Endothelial cell of umbilical vein (primary cell): Measurements from ENCODE around the gene PITX2. TPM values are rescaled to one million over a fixed set of nuclear protein-coding genes. Genes with fewer than 3 reads are reported as not detected.
A peak's percentile ranks its signal among the peaks of the same experiment; 100 is the strongest.

Experiments
- BruUV-seq: library from RNA; stranded (reverse); fragments of 400-500 nt; replicated peaks from 2 replicates; lab custom pipeline; 2021; lab: Mats Ljungman, UMichigan
- CTCF ChIA-PET: fragments of 300-600, 350-600 bp; sonication (Branson Sonifier 250); formaldehyde crosslinking; loops from one replicate; lab custom pipeline; 2021; ENCODE audit warnings: antibody characterized with exemption, inconsistent platforms; lab: Charles Lee
- POLR2A ChIA-PET: fragments of 300-600, 350-600 bp; sonication (Branson Sonifier 250); formaldehyde crosslinking; loops from one replicate; lab custom pipeline; 2021; ENCODE audit warnings: antibody characterized with exemption, inconsistent platforms; lab: Charles Lee
- DNase-seq: peaks from one replicate; pipeline ENCODE4 v3.0.0-alpha.2; 2011; ENCODE audit warnings: low read depth, low spot score
- FAIRE-seq: peaks from 2 replicates; lab custom pipeline; 2011; peaks lifted over from hg19 to GRCh38; lab: Jason Lieb, UNC
- H2AFZ ChIP-seq: 2 replicates; pipeline ENCODE4 v1.6.0; 2012; ENCODE audit warnings: low read depth, low read length, control low read depth, inconsistent platforms
- H3K27ac ChIP-seq: 2 replicates; pipeline ENCODE4 v1.5.1; 2011; ENCODE audit warnings: low read depth, mild to moderate bottlenecking, control low read depth, low read length, moderate library complexity; ENCODE audit not compliant: insufficient read depth
- H3K27me3 ChIP-seq, 2 experiments: 2 replicates each; pipeline versions ENCODE4 v1.6.0 to v1.6.1; 2011; ENCODE audit warnings: low read length in 2 of 2, mixed read lengths in 1 of 2; ENCODE audit not compliant: control insufficient read depth in 2 of 2, insufficient read depth in 2 of 2
- H3K36me3 ChIP-seq, 2 experiments: 2 replicates in 1 of 2; 3 replicates in 1 of 2; pipeline ENCODE4 v1.5.1; 2011; ENCODE audit warnings: low read length in 2 of 2, mild to moderate bottlenecking in 1 of 2, moderate library complexity in 1 of 2; ENCODE audit not compliant: control insufficient read depth in 2 of 2, insufficient read depth in 2 of 2; ENCODE audit errors: extremely low read depth in 1 of 2
- H3K4me1 ChIP-seq: 3 replicates; pipeline ENCODE4 v1.5.1; 2011; ENCODE audit warnings: mild to moderate bottlenecking, low read length; ENCODE audit not compliant: control insufficient read depth, insufficient read depth; ENCODE audit errors: extremely low read depth
- H3K4me2 ChIP-seq: 2 replicates; pipeline ENCODE4 v1.6.1; 2011; ENCODE audit warnings: low read length, control low read depth, mixed read lengths; ENCODE audit not compliant: insufficient read depth
- H3K4me3 ChIP-seq, 3 experiments: fragments of 200-600 bp in 1 of 3; sonication (generic), shearing (Covaris generic) in 1 of 3; replicated peaks in 1 of 3; 2 replicates each; pipeline ENCODE4 v1.5.1; 2011 to 2016; ENCODE audit warnings: control low read depth in 3 of 3, low read length in 3 of 3, mild to moderate bottlenecking in 2 of 3, inconsistent platforms in 1 of 3, low read depth in 1 of 3, moderate library complexity in 1 of 3; ENCODE audit not compliant: insufficient read depth in 1 of 3
- H3K79me2 ChIP-seq: 2 replicates; pipeline ENCODE4 v1.6.0; 2012; ENCODE audit warnings: low read length, inconsistent platforms; ENCODE audit not compliant: control insufficient read depth, insufficient read depth
- H3K9ac ChIP-seq: replicated peaks from 2 replicates; pipeline ENCODE3; 2011; ENCODE audit warnings: low read length, control low read depth; ENCODE audit not compliant: insufficient read depth; ENCODE audit errors: extremely low read depth
- H3K9me1 ChIP-seq: replicated peaks from 3 replicates; pipeline ENCODE4 v1.6.0; 2011; ENCODE audit warnings: mild to moderate bottlenecking, low read length; ENCODE audit not compliant: control insufficient read depth, insufficient read depth; ENCODE audit errors: extremely low read depth
- H3K9me3 ChIP-seq: replicated peaks from 2 replicates; pipeline ENCODE4 v1.5.1; 2012; ENCODE audit warnings: low read length, inconsistent platforms; ENCODE audit not compliant: control insufficient read depth, insufficient read depth
- H4K20me1 ChIP-seq: replicated peaks from 2 replicates; pipeline ENCODE3; 2011; ENCODE audit warnings: mild to moderate bottlenecking, low read length; ENCODE audit not compliant: control insufficient read depth, insufficient read depth; ENCODE audit errors: extremely low read depth
- EZH2 ChIP-seq: IDR thresholded peaks from 2 replicates; pipeline ENCODE4 v1.6.1; 2012; ENCODE audit warnings: borderline replicate concordance, low read depth, mild to moderate bottlenecking, moderate library complexity, low read length, inconsistent platforms; ENCODE audit not compliant: severe bottlenecking
- JUN ChIP-seq: IDR thresholded peaks from 2 replicates; pipeline ENCODE4 v1.6.1; 2011; ENCODE audit warnings: borderline replicate concordance, low read depth; ENCODE audit not compliant: insufficient read length, insufficient read depth
- POLR2A ChIP-seq: IDR thresholded peaks from 2 replicates; pipeline ENCODE4 v1.6.1; 2012; ENCODE audit warnings: low read depth, mild to moderate bottlenecking, control low read depth, low read length
- dilution Hi-C: fragments of 300-500 bp; cut with MboI; formaldehyde crosslinking; loops from one replicate; pipeline ENCODE4 v1.15.0; 2019; ENCODE audit warnings: low sequenced_read_pairs; ENCODE audit not compliant: extremely low pct_ligation_motif_present
- intact Hi-C: fragments of 100-400 bp; cut with micrococcal nuclease; formaldehyde crosslinking; loops from one replicate; pipeline ENCODE4 v1.10.0; 2022
- polyA plus RNA-seq, 4 experiments: library from polyadenylated mRNA; depleted of rRNA in 3 of 4; stranded (reverse) in 3 of 4; unstranded in 1 of 4; fragments of >200 nt; gene quantifications; 2 replicates each; pipeline versions ENCODE4 v1.2.1 to v1.2.3, GENCODE V29; 2011 to 2012; ENCODE audit warnings: missing spikeins in 1 of 4
- total RNA-seq: library from RNA; stranded (reverse); gene quantifications from 2 replicates; pipeline ENCODE4 v1.2.3, GENCODE V29; 2021

PITX2 gene
- total and polyA plus RNA-seq, 2 donors (not counting 3 experiments of a cell fraction or from before 2014, with no cell fraction given): 0.04 to 0.31 TPM

DNA sequence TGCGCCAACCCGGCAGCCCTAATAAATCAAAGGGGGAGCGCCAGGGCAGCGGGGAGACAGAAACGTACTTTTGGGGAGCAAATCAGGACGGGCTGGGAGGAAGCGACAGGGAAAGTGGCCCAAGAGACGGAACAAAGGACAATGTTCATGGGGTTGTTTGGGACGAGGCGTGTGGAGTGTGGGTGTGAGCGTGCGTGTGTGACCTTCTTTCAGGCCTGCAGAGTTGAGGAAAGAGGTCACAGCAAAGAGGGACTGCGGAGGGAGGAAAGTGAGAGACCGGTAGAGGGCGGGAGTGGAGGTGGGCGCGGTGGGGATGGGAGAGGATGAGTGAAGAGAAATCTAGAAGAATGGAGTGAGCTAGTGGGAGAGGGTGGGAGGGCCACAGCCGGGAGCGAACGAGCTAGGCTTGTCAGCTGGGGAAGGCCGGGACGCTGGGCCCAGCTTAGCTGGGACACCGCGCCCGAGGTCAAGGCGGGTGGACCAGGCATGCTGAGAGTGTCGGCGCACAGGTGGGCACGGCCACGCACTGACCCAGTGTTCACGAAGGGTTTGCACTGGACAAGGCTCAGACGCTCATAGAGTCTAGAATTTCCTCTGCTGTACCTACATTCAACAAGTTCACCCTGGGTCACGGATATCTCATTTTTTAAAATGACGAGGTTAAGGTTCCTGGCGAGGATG, 14.7 kb upstream of the PITX2 start:
- Histone ChIP-seq H3K36me3 (no peaks in the 10 kb centered on the region), H4K20me1 (no peaks in the 10 kb centered on the region), H3K9me3 (no peaks in the 10 kb centered on the region), H3K9me1 (no peaks in the 10 kb centered on the region), H2AFZ (no peak overlapping the region), H3K4me3 (no peak overlapping the region), H3K9ac (no peak overlapping the region), H3K4me1 (no peaks in the 10 kb centered on the region), H3K27me3 (peaks cover 91 to 100% of the 10 kb centered on the region in 2 experiments), H3K79me2 (no peaks in the 10 kb centered on the region), H3K27ac (no peak overlapping the region), H3K4me2 (no peak overlapping the region)
- dilution Hi-C loops (no loop called here), intact Hi-C loops (no loop called here)
- POLR2A ChIA-PET: no interaction called here
- no TSS peak for BruUV-seq
- no peak for DNase-seq
- no peak for TF ChIP-seq JUN
- TF ChIP-seq EZH2: peak; percentile 74
- no peak for FAIRE-seq
- CTCF ChIA-PET: interaction anchor here (2.5 kb wide), 1 partner anchor 322 kb away, joined by 5 read pairs; no protein-coding TSS in a partner anchor

DNA sequence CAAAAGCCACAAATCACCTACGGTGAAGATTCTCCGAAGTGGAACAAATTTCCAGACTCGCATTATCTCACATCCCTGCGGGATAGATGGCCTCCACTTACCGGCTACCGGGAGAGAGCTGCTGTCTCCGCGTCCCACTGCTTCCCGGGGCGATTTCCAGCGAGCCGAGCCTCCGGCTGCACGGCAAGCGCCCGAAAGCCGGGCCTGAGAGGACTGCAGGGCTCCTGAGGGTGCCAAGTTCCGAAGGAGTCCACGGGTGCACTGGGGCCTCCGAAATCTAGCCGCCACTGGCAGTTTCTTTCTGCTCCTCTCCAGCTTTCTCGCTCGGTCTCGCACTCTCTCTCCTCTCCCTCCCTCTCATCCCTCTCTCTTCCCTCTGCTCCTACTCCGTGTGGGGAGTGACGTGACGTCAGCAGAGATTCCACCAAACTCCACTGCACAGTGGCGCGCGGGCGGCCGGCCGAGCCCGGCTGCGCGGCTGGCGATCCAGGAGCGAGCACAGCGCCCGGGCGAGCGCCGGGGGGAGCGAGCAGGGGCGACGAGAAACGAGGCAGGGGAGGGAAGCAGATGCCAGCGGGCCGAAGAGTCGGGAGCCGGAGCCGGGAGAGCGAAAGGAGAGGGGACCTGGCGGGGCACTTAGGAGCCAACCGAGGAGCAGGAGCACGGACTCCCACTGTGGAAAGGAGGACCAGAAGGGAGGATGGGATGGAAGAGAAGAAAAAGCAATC, 14.0 kb upstream of the PITX2 start:
- no peak overlapping the region for H3K4me3 ChIP-seq
- CTCF ChIA-PET: interaction anchor here (1.0 to 2.5 kb wide), 2 partner anchors 21 to 322 kb away, joined by 3 to 5 read pairs; no protein-coding TSS in a partner anchor
- H3K9me1 ChIP-seq: no peaks in the 10 kb centered on the region
- H3K9me3 ChIP-seq: no peaks in the 10 kb centered on the region
- no peak overlapping the region for H3K27ac ChIP-seq
- H3K9ac ChIP-seq: no peak overlapping the region
- intact Hi-C loops (no loop called here), dilution Hi-C loops (no loop called here)
- H3K27me3 ChIP-seq: peaks cover 92 to 98% of the 10 kb centered on the region in 2 experiments
- FAIRE-seq (no peak), DNase-seq (no peak)
- peak; percentile 87 for TF ChIP-seq EZH2
- TF ChIP-seq POLR2A: no peak
- no TSS peak for BruUV-seq
- no peaks in the 10 kb centered on the region for H3K4me1 ChIP-seq
- H2AFZ ChIP-seq: no peak overlapping the region
- POLR2A ChIA-PET: no interaction called here
- H3K36me3 ChIP-seq: no peaks in the 10 kb centered on the region
- H3K4me2 ChIP-seq: peak overlapping the region; percentile 12
- H4K20me1 ChIP-seq: no peaks in the 10 kb centered on the region
- no peaks in the 10 kb centered on the region for H3K79me2 ChIP-seq
